Measurements from ENCODE around the gene PCLO.
"Not testable (repeated sequence)": the region's sequence is repeated elsewhere in the genome, so short reads cannot be mapped to it uniquely, and the experiment has no call there.

Gene PCLO

GRCh38 chr7:83036130-83036529 is 126.6 kb downstream of the PCLO start:
- no peak for DNase-seq

GRCh38 chr7:83032195-83032594 is 130.5 kb downstream of the PCLO start:
- DNase-seq = no peak

- DNase-seq = not testable (repeated sequence)
Observed at GRCh38 chr7:83023817-83024665, 138.6 kb downstream of the PCLO start.

GRCh38 chr7:83021032-83021431 is 141.7 kb downstream of the PCLO start:
- DNase-seq = no peak

- no peak for DNase-seq
Observed at GRCh38 chr7:83020161-83020560, 142.5 kb downstream of the PCLO start.

- no peak for DNase-seq
Observed at GRCh38 chr7:83015916-83016315, 146.8 kb downstream of the PCLO start.

GRCh38 chr7:83014546-83014945 is 148.1 kb downstream of the PCLO start:
- no peak for DNase-seq

GRCh38 chr7:83011954-83012353 is 150.7 kb downstream of the PCLO start:
- DNase-seq = no peak

- no peak for DNase-seq
Observed at GRCh38 chr7:83005410-83005809, 157.3 kb downstream of the PCLO start.

- no peak for DNase-seq
Observed at GRCh38 chr7:83001362-83002040, 161.2 kb downstream of the PCLO start.

GRCh38 chr7:82998436-82998835 is 164.2 kb downstream of the PCLO start:
- no peak for DNase-seq

GRCh38 chr7:82985144-82985802 is 177.4 kb downstream of the PCLO start:
- DNase-seq = no peak

- no peak for DNase-seq
Observed at GRCh38 chr7:82980130-82980788, 182.4 kb downstream of the PCLO start.

- DNase-seq = no peak
Observed at GRCh38 chr7:82975811-82976468, 186.7 kb downstream of the PCLO start.

- no peak for DNase-seq
Observed at GRCh38 chr7:82972135-82972534, 190.5 kb downstream of the PCLO start.

GRCh38 chr7:82965088-82966036 is 197.3 kb downstream of the PCLO start:
- no peak for DNase-seq

- DNase-seq = no peak
Observed at GRCh38 chr7:82964150-82964882, 198.4 kb downstream of the PCLO start.

GRCh38 chr7:82961240-82961639 is 201.4 kb downstream of the PCLO start:
- DNase-seq = no peak

- DNase-seq = no peak
Observed at GRCh38 chr7:82959528-82959927, 203.2 kb downstream of the PCLO start.

GRCh38 chr7:82957521-82957920 is 205.2 kb downstream of the PCLO start:
- DNase-seq = no peak
